Astrocyte (in vitro differentiated cells and primary cell): ENCODE measurements around the gene SPAG8. TPM values are rescaled to one million over a fixed set of nuclear protein-coding genes. Genes with fewer than 3 reads are reported as not detected.

Experiments used
- DNase-seq: peaks from one replicate; pipeline ENCODE4 v3.0.0-alpha.2; 2010; ENCODE audit warnings: low read depth
- FAIRE-seq: peaks from 2 replicates; lab custom pipeline; 2011; peaks lifted over from hg19 to GRCh38; lab: Jason Lieb, UNC
- H2AFZ ChIP-seq: 2 replicates; pipeline ENCODE4 v1.6.0; 2012; ENCODE audit warnings: low read depth, low read length, inconsistent platforms
- H3K27ac ChIP-seq: 2 replicates; pipeline ENCODE4 v1.5.1; 2011; ENCODE audit warnings: low read depth, low read length, inconsistent platforms
- H3K27me3 ChIP-seq: 2 replicates; pipeline ENCODE4 v1.6.0; 2011; ENCODE audit warnings: low read length, inconsistent platforms; ENCODE audit not compliant: insufficient read depth
- H3K36me3 ChIP-seq: 2 replicates; pipeline ENCODE4 v1.5.1; 2011; ENCODE audit warnings: low read length, inconsistent platforms; ENCODE audit not compliant: insufficient read depth
- H3K4me1 ChIP-seq: 2 replicates; pipeline ENCODE4 v1.5.1; 2011; ENCODE audit warnings: low read length, inconsistent platforms; ENCODE audit not compliant: insufficient read depth
- H3K4me2 ChIP-seq: 2 replicates; pipeline ENCODE4 v1.6.0; 2012; ENCODE audit warnings: low read length, inconsistent platforms
- H3K4me3 ChIP-seq: 2 replicates; pipeline ENCODE4 v1.5.1; 2011; ENCODE audit warnings: low read depth, mild to moderate bottlenecking, low read length, inconsistent platforms; ENCODE audit not compliant: insufficient read depth
- H3K79me2 ChIP-seq: 2 replicates; pipeline ENCODE4 v1.6.0; 2012; ENCODE audit warnings: mild to moderate bottlenecking, low read length, inconsistent platforms; ENCODE audit not compliant: insufficient read depth
- H3K9ac ChIP-seq: 2 replicates; pipeline ENCODE4 v1.6.0; 2012; ENCODE audit warnings: mild to moderate bottlenecking, low read length, inconsistent platforms
- H3K9me3 ChIP-seq: 2 replicates; pipeline ENCODE4 v1.5.1; 2012; ENCODE audit warnings: low read depth, mild to moderate bottlenecking, low read length, inconsistent platforms; ENCODE audit not compliant: insufficient read depth
- H4K20me1 ChIP-seq: 2 replicates; pipeline ENCODE4 v1.6.0; 2012; ENCODE audit warnings: low read length, inconsistent platforms; ENCODE audit not compliant: insufficient read depth
- H3K27ac Mint-ChIP-seq: one replicate; pipeline ENCODE4 v1.8.0; 2021; ENCODE audit warnings: mild to moderate bottlenecking, mixed read lengths; ENCODE audit not compliant: unreplicated experiment
- H3K27me3 Mint-ChIP-seq: one replicate; pipeline ENCODE4 v1.8.0; 2021; ENCODE audit warnings: low read depth, mixed read lengths; ENCODE audit not compliant: unreplicated experiment
- H3K36me3 Mint-ChIP-seq: one replicate; pipeline ENCODE4 v1.8.0; 2021; ENCODE audit warnings: low read depth, mixed read lengths; ENCODE audit not compliant: unreplicated experiment
- H3K4me1 Mint-ChIP-seq: one replicate; pipeline ENCODE4 v1.8.0; 2021; ENCODE audit warnings: low read depth, mixed read lengths; ENCODE audit not compliant: unreplicated experiment
- H3K4me3 Mint-ChIP-seq: one replicate; pipeline ENCODE4 v1.8.0; 2021; ENCODE audit warnings: mild to moderate bottlenecking, moderate library complexity, mixed read lengths; ENCODE audit not compliant: unreplicated experiment
- H3K9me3 Mint-ChIP-seq: one replicate; pipeline ENCODE4 v1.8.0; 2021; ENCODE audit warnings: mild to moderate bottlenecking, mixed read lengths; ENCODE audit not compliant: unreplicated experiment
- CTCF ChIP-seq: IDR thresholded peaks from 2 replicates; pipeline ENCODE4 v1.5.1; 2011; ENCODE audit warnings: low read depth, mild to moderate bottlenecking, inconsistent platforms, low read length, moderate library complexity; ENCODE audit not compliant: insufficient read depth
- EZH2 ChIP-seq: IDR thresholded peaks from 2 replicates; pipeline ENCODE4 v1.6.1; 2012; ENCODE audit warnings: mild to moderate bottlenecking, low read length, inconsistent platforms; ENCODE audit not compliant: insufficient read depth
- total RNA-seq: library from RNA; stranded (reverse); gene quantifications from 2 replicates; pipeline ENCODE4 v1.2.1, GENCODE V29; 2021

Gene SPAG8
- total RNA-seq, 1 donor from 2014 or later: 0.52 TPM

- peaks cover 3% of the 10 kb centered on the region for H4K20me1 ChIP-seq
- H3K4me2 ChIP-seq: peak overlapping the region; percentile 89
- no peak for DNase-seq
- Mint-ChIP-seq H3K9me3 (no peaks in the 10 kb centered on the region), H3K27me3 (no peaks in the 10 kb centered on the region), H3K27ac (peak overlapping the region; percentile 62), H3K36me3 (peaks cover 1% of the 10 kb centered on the region), H3K4me1 (peaks cover 36% of the 10 kb centered on the region), H3K4me3 (peak overlapping the region; percentile 42)
- H3K9me3 ChIP-seq: no peaks in the 10 kb centered on the region
- H3K4me1 ChIP-seq: peaks cover 30% of the 10 kb centered on the region
- peaks cover 33% of the 10 kb centered on the region for H3K79me2 ChIP-seq
- FAIRE-seq: no peak
- H3K27ac ChIP-seq: no peak overlapping the region
- H3K36me3 ChIP-seq: no peaks in the 10 kb centered on the region
- H2AFZ ChIP-seq: no peak overlapping the region
- H3K9ac ChIP-seq: no peak overlapping the region
- no peak overlapping the region for H3K4me3 ChIP-seq
- peaks cover 2% of the 10 kb centered on the region for H3K27me3 ChIP-seq
- TF ChIP-seq CTCF (no peak), EZH2 (no peak)
Observed at GRCh38 chr9:35792826-35793225, 19.2 kb downstream of the SPAG8 start.

- Histone ChIP-seq H3K9me3 (no peaks in the 10 kb centered on the region), H3K4me1 (peaks cover 30% of the 10 kb centered on the region), H3K36me3 (no peaks in the 10 kb centered on the region), H3K4me2 (peak overlapping the region; percentile 89), H3K79me2 (peaks cover 29% of the 10 kb centered on the region), H3K4me3 (no peak overlapping the region), H3K9ac (peak overlapping the region; percentile 85), H4K20me1 (peaks cover 3% of the 10 kb centered on the region), H3K27ac (no peak overlapping the region), H3K27me3 (peaks cover 2% of the 10 kb centered on the region), H2AFZ (no peak overlapping the region)
- FAIRE-seq (no peak), DNase-seq (no peak)
- Mint-ChIP-seq H3K36me3 (peaks cover 1% of the 10 kb centered on the region), H3K27ac (peak overlapping the region; percentile 62), H3K4me3 (no peak overlapping the region), H3K27me3 (no peaks in the 10 kb centered on the region), H3K4me1 (peaks cover 34% of the 10 kb centered on the region), H3K9me3 (no peaks in the 10 kb centered on the region)
- no peak for TF ChIP-seq EZH2
- TF ChIP-seq CTCF: no peak
Observed at GRCh38 chr9:35792024-35792813, 19.8 kb downstream of the SPAG8 start.

GRCh38 chr9:35791297-35791921 lies 20.7 kb downstream of the SPAG8 start, which contains the start of gene NPR2:
Gene NPR2 (plus strand): TSS chr9:35791591. CDS start chr9:35792409, 818 bp downstream.
- peaks cover 3% of the 10 kb centered on the region for H4K20me1 ChIP-seq
- H3K4me1 Mint-ChIP-seq: peaks cover 34% of the 10 kb centered on the region
- peaks cover 3% of the 10 kb centered on the region for H3K36me3 Mint-ChIP-seq
- H3K36me3 ChIP-seq: no peaks in the 10 kb centered on the region
- no peak within 1 kb of the TSS for H3K27ac ChIP-seq
- peaks cover 30% of the 10 kb centered on the region for H3K4me1 ChIP-seq
- H3K27me3 Mint-ChIP-seq: no peaks in the 10 kb centered on the region
- peaks cover 24% of the 10 kb centered on the region for H3K79me2 ChIP-seq
- H2AFZ ChIP-seq: peak within 1 kb of the TSS; percentile 91
- FAIRE-seq (no peak), DNase-seq (no peak)
- H3K4me2 ChIP-seq: peak within 1 kb of the TSS; percentile 89
- no peaks in the 10 kb centered on the region for H3K9me3 ChIP-seq
- TF ChIP-seq EZH2 (no peak), CTCF (no peak)
- peak within 1 kb of the TSS; percentile 71 for H3K4me3 Mint-ChIP-seq
- H3K27ac Mint-ChIP-seq: peak within 1 kb of the TSS; percentile 75
- no peaks in the 10 kb centered on the region for H3K9me3 Mint-ChIP-seq
- peaks cover 2% of the 10 kb centered on the region for H3K27me3 ChIP-seq
- peak within 1 kb of the TSS; percentile 85 for H3K9ac ChIP-seq
- peak within 1 kb of the TSS; percentile 60 for H3K4me3 ChIP-seq
